Aorta (tissue), 5 donors: ENCODE results near the gene ABHD15. TPM values are rescaled to one million over a fixed set of nuclear protein-coding genes. Genes with fewer than 3 reads are reported as not detected.

Experiments
- ATAC-seq: fragments of 200-7000 bp; cut with Tn5 transposase; one replicate; pipeline ENCODE4 v1.9.1; 2022; ENCODE audit warnings: moderate library complexity; ENCODE audit not compliant: low FRiP score
- DNase-seq, 2 donors: peaks; one replicate each; pipeline ENCODE4 v3.0.0-alpha.2; 2020
- H3K27ac ChIP-seq, 2 donors: one replicate each; pipeline ENCODE4 v1.5.1; 2013; ENCODE audit warnings: low read length in 2 of 2, mild to moderate bottlenecking in 2 of 2, moderate library complexity in 2 of 2, control low read depth in 1 of 2, inconsistent platforms in 1 of 2, low read depth in 1 of 2
- H3K27me3 ChIP-seq, 2 donors: one replicate each; pipeline ENCODE4 v1.6.1; 2013; ENCODE audit warnings: control low read depth in 1 of 2, low read length in 1 of 2, mild to moderate bottlenecking in 1 of 2, moderate library complexity in 1 of 2; ENCODE audit not compliant: insufficient read depth in 2 of 2, control insufficient read depth in 1 of 2
- H3K36me3 ChIP-seq, 2 donors: one replicate each; pipeline ENCODE4 v1.6.1; 2013; ENCODE audit warnings: control low read depth in 1 of 2, low read length in 1 of 2, mild to moderate bottlenecking in 1 of 2; ENCODE audit not compliant: insufficient read depth in 2 of 2, control insufficient read depth in 1 of 2
- H3K4me1 ChIP-seq, 2 donors: one replicate each; pipeline ENCODE4 v1.6.1; 2013; ENCODE audit warnings: low read length in 2 of 2, control low read depth in 1 of 2, mild to moderate bottlenecking in 1 of 2, moderate library complexity in 1 of 2; ENCODE audit not compliant: insufficient read depth in 2 of 2, control insufficient read depth in 1 of 2
- H3K4me3 ChIP-seq, 2 donors: one replicate each; pipeline ENCODE4 v1.5.1; 2013; ENCODE audit warnings: low read length in 2 of 2, control low read depth in 1 of 2, mild to moderate bottlenecking in 1 of 2
- H3K9me3 ChIP-seq: one replicate; pipeline ENCODE4 v1.6.1; 2013; ENCODE audit warnings: mild to moderate bottlenecking, low read length; ENCODE audit not compliant: control insufficient read depth
- WGBS, 2 donors: extraction: QIAGEN DNeasy Blood & Tissue Kit; methylation state at CpG; one replicate each; pipeline ENCODE4 v1.1.7; 2013; 5-methylcytosine and 5-hydroxymethylcytosine counted together
- intact Hi-C, 2 donors: fragments of 100-400 bp; cut with DNase I; formaldehyde crosslinking; loops; one replicate each; pipeline versions ENCODE4 v1.14.2 to v1.15.0; 2022
- polyA plus RNA-seq, 2 donors: library from polyadenylated mRNA; stranded (reverse); fragments of 200-250 nt; gene quantifications; one replicate each; pipeline ENCODE4 v1.2.3, GENCODE V29; 2013
- total RNA-seq, 2 donors: library from RNA; stranded (reverse); fragmentation: NEBNext Ultra II Directional; extraction: Animal tissue kit (Norgen Biotek cat#: 25700); gene quantifications; one replicate each; pipeline ENCODE4 v1.2.1, GENCODE V29; 2021
- donor health status: healthy with polysubstance abuse.
- donor health status: Bipolar disorder and iron deficiency.
- donor health status: DM: no; HTN: no; CAD: no.
- donor health status: DM: no; HTN: no; CAD: no.
- donor health status: DM: yes; HTN: yes; CAD: no.

The ABHD15 gene
- total and polyA plus RNA-seq, 4 donors = 2.8 to 9.8 (median 4.6) TPM

DNA sequence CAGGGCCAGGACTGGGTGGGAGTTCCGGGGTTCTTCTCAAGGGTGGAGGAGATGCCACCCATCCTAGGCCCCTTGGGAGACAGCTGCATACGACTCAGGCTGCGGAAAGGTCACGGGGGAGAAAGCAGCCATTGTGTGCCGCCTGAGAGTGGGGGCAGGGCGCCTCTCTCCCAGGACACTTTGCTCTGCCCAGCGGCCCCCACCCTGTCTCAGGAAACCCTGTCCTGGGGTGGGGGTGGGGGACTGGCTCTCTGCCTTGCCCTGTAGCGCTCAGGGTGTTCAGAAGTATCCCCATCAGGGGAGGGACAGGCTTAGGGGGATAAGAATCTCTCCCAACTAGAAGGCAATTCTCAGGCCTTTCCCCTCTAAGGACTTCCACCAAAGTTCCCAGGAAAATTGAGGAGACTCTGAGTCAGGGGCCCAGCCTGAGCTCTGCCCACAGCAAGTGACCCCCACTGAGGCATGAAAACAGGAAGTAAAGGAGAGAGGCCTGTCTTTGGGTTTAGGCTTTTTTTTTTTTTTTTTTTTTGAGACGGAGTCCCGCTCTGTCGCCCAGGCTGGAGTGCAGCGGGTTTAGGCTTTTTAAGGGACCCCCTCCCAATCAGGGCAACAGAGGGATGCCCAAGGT, 17.7 kb upstream of the ABHD15 start:
- no peaks in the 10 kb centered on the region for H3K27me3 ChIP-seq
- no peaks in the 10 kb centered on the region for H3K4me1 ChIP-seq
- H3K36me3 ChIP-seq = no peaks in the 10 kb centered on the region
- WGBS, 2 donors = 72 to 81% methylated on average over 12 of the region's 12 CpGs
- intact Hi-C loops = loop anchor here (5.0 kb wide), 3 partner anchors 38 to 348 kb away; partner anchors contain the start of genes CORO6 (in 1 of the 2) and SSH2 (in 1 of the 2)
- DNase-seq (no peak), ATAC-seq (no peak)
- H3K9me3 ChIP-seq = no peaks in the 10 kb centered on the region
- H3K4me3 ChIP-seq = no peak overlapping the region
- H3K27ac ChIP-seq = no peak overlapping the region

DNA sequence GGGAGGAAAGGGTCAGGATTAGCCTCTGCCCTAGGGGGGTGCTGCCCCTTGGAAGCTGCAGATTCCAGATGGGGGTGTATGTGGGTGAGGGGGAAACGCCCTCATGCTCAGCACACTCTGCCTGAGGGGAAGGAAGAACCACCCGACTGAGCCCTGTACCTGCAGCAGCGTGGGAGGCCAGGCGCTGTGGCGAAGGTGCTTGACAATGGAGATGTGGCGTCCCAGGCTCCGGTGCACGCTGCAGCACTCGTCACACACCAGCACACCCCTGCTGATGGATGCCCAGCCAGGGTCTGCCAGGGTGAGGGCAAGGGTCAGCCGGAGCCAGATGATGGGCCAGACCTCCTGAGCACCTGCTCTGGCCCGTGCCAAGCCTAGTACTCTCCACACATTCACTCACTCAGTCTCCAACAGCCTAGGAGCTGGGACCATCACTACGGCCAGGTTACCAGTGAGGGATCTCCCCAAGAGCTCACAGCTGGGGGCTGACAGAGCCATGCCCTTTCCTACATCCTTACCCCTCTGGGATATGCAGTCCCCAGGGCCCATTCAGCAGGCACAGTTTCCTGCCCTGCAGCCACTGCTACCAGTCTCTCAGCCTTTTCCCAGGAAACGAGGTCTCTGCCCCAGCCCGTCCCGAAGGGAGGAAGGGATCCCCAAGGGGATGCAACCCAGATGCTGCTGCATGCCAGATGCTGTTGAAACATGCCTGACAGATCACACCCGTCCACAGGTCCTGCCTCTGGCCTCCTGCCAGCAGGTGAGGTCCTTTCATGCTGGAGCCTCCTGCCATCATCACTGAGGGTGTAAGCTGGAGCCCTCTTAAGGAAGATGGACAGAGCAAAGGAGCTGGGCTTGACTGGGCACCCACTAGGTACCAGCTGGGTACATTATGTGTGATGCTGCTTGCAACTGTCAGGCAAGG, 16.7 kb upstream of the ABHD15 start:
- DNase-seq = no peak
- WGBS, 2 donors = 88 to 90% methylated on average over 16 of the region's 16 CpGs
- Histone ChIP-seq H3K4me3 (no peak overlapping the region), H3K9me3 (no peaks in the 10 kb centered on the region), H3K36me3 (no peaks in the 10 kb centered on the region), H3K4me1 (no peaks in the 10 kb centered on the region), H3K27me3 (no peaks in the 10 kb centered on the region), H3K27ac (no peak overlapping the region)
- intact Hi-C loops = loop anchor here in 1 of 2 donors (5.0 kb wide), 2 partner anchors 194 to 349 kb away; partner anchors contain the start of gene SSH2
- ATAC-seq = no peak

DNA sequence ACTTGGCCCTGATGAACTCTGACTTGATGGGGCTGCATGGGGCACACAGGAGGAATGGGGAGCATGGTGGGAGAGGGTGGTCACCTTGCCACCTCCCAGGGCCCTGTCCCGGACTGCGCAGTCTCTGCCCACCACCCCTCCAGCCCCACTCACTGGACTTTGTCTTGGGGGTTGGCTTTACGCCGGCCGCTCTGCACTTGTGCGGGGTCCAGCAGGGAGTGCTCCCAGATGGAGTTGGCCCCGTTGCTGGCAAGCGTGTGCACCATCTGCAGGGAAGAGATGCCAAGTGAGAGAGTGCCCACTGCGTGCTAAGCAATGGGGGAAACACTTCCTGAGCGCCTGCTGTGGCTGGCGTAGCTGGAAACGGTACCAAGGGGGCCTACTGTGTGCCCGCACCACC, 15.9 kb upstream of the ABHD15 start:
- Histone ChIP-seq H3K4me3 (no peak overlapping the region), H3K27me3 (no peaks in the 10 kb centered on the region), H3K36me3 (no peaks in the 10 kb centered on the region), H3K4me1 (no peaks in the 10 kb centered on the region), H3K27ac (no peak overlapping the region), H3K9me3 (no peaks in the 10 kb centered on the region)
- ATAC-seq (no peak), DNase-seq (no peak)
- WGBS, 2 donors = 81 to 82% methylated on average over 13 of the region's 13 CpGs
- intact Hi-C loops = loop anchor here in 1 of 2 donors (5.0 kb wide), 2 partner anchors 195 to 350 kb away; partner anchors contain the start of gene SSH2

DNA sequence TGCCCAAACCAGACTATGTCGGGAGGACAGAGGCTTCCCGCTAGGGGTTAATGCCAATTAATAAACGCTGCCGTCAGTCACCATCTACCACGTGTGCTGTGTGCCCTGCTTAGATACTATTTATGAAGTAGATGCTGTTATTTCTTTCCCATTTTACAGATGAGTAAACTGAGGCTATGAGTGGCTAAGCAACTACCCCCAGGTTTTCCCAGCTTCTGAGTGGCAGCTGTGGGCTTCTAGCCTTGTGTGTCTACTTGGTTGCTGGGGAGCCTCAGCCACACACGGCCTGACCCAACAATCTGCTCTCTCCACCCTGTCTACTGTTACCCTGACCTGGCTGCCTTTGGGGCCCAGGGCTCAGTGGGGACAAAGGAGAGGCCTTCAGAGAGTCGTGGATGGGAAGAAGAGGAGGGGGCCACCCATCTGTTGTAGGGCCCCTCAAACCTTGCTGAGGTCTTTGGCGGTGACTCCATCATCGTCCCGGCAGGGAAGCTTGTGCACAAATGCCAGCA, 15.5 kb upstream of the ABHD15 start:
- Histone ChIP-seq H3K27ac (no peak overlapping the region), H3K36me3 (no peaks in the 10 kb centered on the region), H3K4me3 (no peak overlapping the region), H3K9me3 (no peaks in the 10 kb centered on the region), H3K4me1 (no peaks in the 10 kb centered on the region), H3K27me3 (no peaks in the 10 kb centered on the region)
- ATAC-seq (no peak), DNase-seq (no peak)
- 69 to 79% methylated on average over 10 of the region's 10 CpGs for WGBS, 2 donors
- intact Hi-C loops = loop anchor here in 1 of 2 donors (5.0 kb wide), 2 partner anchors 195 to 350 kb away; partner anchors contain the start of gene SSH2

DNA sequence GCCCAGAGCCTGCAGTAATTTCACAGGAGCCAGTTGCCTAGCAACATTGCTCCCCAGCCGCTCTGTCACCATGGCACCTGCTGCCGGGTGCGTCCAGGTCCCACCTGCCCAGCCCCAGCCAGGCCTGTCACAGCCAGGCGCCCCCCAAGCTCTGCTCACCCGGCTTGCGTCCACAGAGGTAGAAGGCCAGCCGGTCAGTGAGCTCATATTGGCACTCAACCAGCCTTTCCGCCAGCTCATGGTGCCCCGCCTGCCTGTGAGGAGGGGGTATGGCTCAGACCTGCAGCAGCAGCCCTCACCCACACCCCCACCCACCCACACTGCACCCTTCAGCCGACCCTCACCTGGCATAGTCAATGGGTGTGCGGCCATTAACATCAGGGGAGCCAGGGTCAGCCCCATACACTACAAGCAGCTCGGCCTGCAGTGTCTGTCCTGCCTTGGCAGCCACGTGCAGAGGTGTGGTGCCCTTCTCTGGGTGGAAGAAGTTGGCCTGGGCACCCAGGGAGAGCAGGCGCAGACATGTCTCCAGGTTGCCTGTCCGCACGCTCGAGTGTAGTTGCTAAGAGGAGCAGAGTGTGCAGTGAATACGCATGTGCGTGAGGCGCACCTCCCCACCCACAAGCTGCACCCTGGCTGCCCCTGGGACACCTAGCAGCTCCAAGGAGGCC, 14.9 kb upstream of the ABHD15 start:
- no peaks in the 10 kb centered on the region for H3K36me3 ChIP-seq
- WGBS, 2 donors = 77 to 80% methylated on average over 20 of the region's 20 CpGs
- ATAC-seq = no peak
- H3K4me3 ChIP-seq = no peak overlapping the region
- DNase-seq = no peak
- intact Hi-C loops = loop anchor here in 1 of 2 donors (5.0 kb wide), 2 partner anchors 196 to 351 kb away; partner anchors contain the start of gene SSH2
- H3K9me3 ChIP-seq = no peaks in the 10 kb centered on the region
- H3K4me1 ChIP-seq = no peaks in the 10 kb centered on the region
- H3K27me3 ChIP-seq = no peaks in the 10 kb centered on the region
- H3K27ac ChIP-seq = no peak overlapping the region

DNA sequence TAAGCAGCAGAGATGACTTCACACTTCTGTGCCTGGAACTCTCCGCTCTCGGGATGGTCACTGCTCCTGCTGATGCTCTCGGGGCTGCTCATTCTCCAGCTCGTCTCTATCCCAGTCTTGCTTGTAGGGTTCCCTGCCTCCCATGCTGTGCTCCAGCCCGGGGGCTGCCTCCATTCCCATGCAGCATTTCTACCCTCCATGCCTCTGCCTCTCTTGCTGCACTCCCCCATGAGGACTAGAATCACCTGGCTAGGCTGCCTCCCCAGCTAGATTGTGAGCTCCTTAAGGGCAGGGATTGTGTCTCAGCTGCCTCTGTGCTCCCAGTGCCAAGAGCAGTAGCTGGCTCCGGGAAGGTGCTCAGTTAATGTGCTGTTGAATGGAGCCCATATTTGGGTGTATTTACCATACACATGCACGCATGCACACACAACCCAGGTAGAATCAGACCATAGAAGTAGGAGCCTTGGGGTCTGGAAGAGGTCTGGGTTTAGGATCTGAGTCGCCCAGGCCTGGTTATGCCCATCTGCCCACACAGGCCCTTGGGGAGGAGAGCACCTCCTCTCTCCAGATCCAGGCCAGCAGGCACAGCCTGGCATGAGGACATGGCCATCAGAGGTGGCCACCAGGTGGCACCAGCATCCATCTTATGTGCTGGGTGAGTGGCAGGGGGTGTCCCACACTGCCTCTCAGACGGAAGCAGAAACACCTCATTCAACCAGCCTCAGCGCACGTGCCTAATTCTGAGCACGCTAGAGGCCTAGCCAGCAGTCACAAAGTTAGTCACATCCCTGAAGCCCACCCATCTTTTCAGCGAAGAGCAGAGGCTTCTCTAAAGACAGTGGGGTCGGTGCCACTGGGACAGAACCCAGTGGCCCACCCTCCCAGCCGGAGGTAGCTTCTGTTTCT, 13.3 kb upstream of the ABHD15 start:
- 53 to 57% methylated on average over 15 of the region's 15 CpGs for WGBS, 2 donors
- no peaks in the 10 kb centered on the region for H3K36me3 ChIP-seq
- ATAC-seq (peak; percentile 86), DNase-seq (peak; percentile 89 to 96)
- H3K27ac ChIP-seq = no peak overlapping the region
- intact Hi-C loops = loop anchor here in 1 of 2 donors (5.0 kb wide), 2 partner anchors 197 to 352 kb away; partner anchors contain the start of gene SSH2
- no peaks in the 10 kb centered on the region for H3K9me3 ChIP-seq
- H3K4me3 ChIP-seq = no peak overlapping the region
- H3K4me1 ChIP-seq = no peaks in the 10 kb centered on the region
- H3K27me3 ChIP-seq = no peaks in the 10 kb centered on the region

DNA sequence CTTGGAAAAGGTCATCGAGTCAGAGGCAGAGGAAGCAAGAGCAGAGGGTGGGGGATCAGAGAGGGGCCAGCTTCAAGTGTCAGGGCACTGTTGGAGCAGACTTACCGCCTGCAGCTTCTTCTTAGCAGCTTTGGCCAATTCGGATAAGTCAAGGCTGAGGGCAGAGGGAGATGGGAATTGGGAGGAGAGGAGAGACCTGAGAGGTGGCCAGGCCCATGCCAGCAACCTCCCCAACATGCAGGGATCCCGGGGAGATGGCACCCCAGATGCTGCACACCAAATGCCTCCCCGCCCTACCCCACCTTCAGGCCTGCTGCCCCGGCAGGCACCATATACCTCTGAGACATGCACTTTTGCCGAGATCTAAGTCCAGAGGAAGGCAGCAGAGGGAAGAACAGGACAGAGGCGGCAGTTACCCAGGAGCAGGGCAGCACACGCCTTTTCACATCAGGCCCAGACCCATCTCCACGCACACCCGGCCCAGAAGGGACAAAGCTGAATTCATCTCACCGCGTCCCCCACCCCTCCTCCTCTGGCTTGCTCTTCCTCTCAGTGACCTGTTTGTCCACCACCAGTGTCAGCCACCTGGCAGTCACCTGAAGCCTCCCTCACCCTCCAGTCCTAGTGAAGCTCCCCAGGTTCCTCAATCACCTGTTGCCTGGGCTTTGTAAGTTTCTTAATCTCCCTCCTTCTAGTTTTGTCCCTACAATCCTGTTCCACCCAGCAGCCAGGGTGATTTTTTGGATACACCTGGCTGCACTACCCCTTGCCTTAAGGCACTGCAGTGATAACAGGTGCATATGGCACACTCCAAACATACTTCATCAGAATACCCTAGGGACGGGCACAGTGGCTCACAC, 12.0 kb upstream of the ABHD15 start:
- 91 to 92% methylated on average over 14 of the region's 14 CpGs for WGBS, 2 donors
- Histone ChIP-seq H3K4me3 (no peak overlapping the region), H3K27me3 (no peaks in the 10 kb centered on the region), H3K27ac (no peak overlapping the region), H3K36me3 (no peaks in the 10 kb centered on the region), H3K4me1 (no peaks in the 10 kb centered on the region), H3K9me3 (no peaks in the 10 kb centered on the region)
- intact Hi-C loops = no loop called here
- no peak for DNase-seq
- ATAC-seq = no peak
